ENCODE data around the gene SS18. TPM values are rescaled to one million over a fixed set of nuclear protein-coding genes. Genes with fewer than 3 reads are reported as not detected.

Gene SS18
- total RNA-seq (100 to 1,000 TPM in 1 of 2 donors, 10 to 100 TPM in 1; 57.0 to 153 TPM), polyA plus RNA-seq (10 to 100 TPM; 32.2 to 40.8 TPM)
- long read RNA-seq, donor 1, partial matches to known transcripts = 44 of 50 reads
- long read RNA-seq, donor 1, other reads (novel, unspliced or antisense) = 0 of 50 reads
- long read RNA-seq, donor 2, partial matches to known transcripts = 5 of 5 reads
- long read RNA-seq, donor 2, other reads (novel, unspliced or antisense) = 0 of 5 reads
- long read RNA-seq, donor 3, partial matches to known transcripts = 7 of 11 reads
- long read RNA-seq, donor 3, other reads (novel, unspliced or antisense) = 0 of 11 reads
- long read RNA-seq, donor 4, partial matches to known transcripts = 0 of 1 reads
- long read RNA-seq, donor 4, other reads (novel, unspliced or antisense) = 0 of 1 reads
- long read RNA-seq, donor 5, transcript SS18-201 (10 exons, 1,836 nt) = major isoform, 9 of 75 reads
- long read RNA-seq, donor 5, partial matches to known transcripts = 64 of 75 reads
- long read RNA-seq, donor 5, other reads (novel, unspliced or antisense) = 0 of 75 reads

- 0% methylated on average over 85 to 89 of the region's 89 CpGs for WGBS, 2 donors
- Histone ChIP-seq H3K9me3 (ENCODE audit: control insufficient read depth in 4 of 4, insufficient read depth in 3 of 4, low read length in 3 of 4) (no peaks in the 10 kb centered on the region), H3K36me3 (ENCODE audit: control insufficient read depth in 4 of 4, insufficient read depth in 4 of 4, low read length in 4 of 4) (peaks cover 0 to 17% (median 7%) of the 10 kb centered on the region in 4 donors), H3K27me3 (ENCODE audit: control insufficient read depth in 3 of 3, insufficient read depth in 3 of 3, low read length in 2 of 3) (no peaks in the 10 kb centered on the region), H3K4me3 (peak within 1 kb of the TSS; percentile 68), H3K9ac (ENCODE audit: insufficient read depth in 1 of 2, low read length in 2 of 2) (peak within 1 kb of the TSS; percentile 82 to 89), H3K27ac (ENCODE audit: low read depth in 1 of 2, low read length in 1 of 2) (peak within 1 kb of the TSS; percentile 93 to 97), H3K4me1 (ENCODE audit: control insufficient read depth in 5 of 5, insufficient read depth in 5 of 5, low read length in 5 of 5) (peaks cover 0 to 27% (median 5%) of the 10 kb centered on the region in 5 donors)
- peak; percentile 96 for ATAC-seq (ENCODE audit: insufficient read depth, low FRiP score)
- peak; percentile 95 to 98 (median 98) for DNase-seq
- TF ChIP-seq CTCF (IDR thresholded peaks at IDR 0.05; ENCODE audit: control extremely low read depth, extremely low read depth) = no peak
Measured at GRCh38 chr18:26090130-26091046, at the start of gene SS18. SS18 (minus strand) TSS chr18:26090613; CDS start chr18:26090569, 44 bp downstream.

- Histone ChIP-seq H3K9me3 (ENCODE audit: control insufficient read depth in 4 of 4, insufficient read depth in 3 of 4, low read length in 3 of 4) (peaks cover 0 to 4% (median 0%) of the 10 kb centered on the region in 4 donors), H3K27ac (ENCODE audit: low read depth in 1 of 2, low read length in 1 of 2) (no peak overlapping the region), H3K9ac (ENCODE audit: insufficient read depth in 1 of 2, low read length in 2 of 2) (no peak overlapping the region), H3K4me1 (ENCODE audit: control insufficient read depth in 5 of 5, insufficient read depth in 5 of 5, low read length in 5 of 5) (peaks cover 0 to 3% (median 0%) of the 10 kb centered on the region in 5 donors), H3K27me3 (ENCODE audit: control insufficient read depth in 3 of 3, insufficient read depth in 3 of 3, low read length in 2 of 3) (no peaks in the 10 kb centered on the region), H3K36me3 (ENCODE audit: control insufficient read depth in 4 of 4, insufficient read depth in 4 of 4, low read length in 4 of 4) (no peaks in the 10 kb centered on the region), H3K4me3 (no peak overlapping the region)
- 84 to 86% methylated on average over 1 of the region's 1 CpG for WGBS, 2 donors
- ATAC-seq (ENCODE audit: insufficient read depth, low FRiP score) (no peak), DNase-seq (peak in 1 of 3 donors; percentile 16)
- TF ChIP-seq CTCF (IDR thresholded peaks at IDR 0.05; ENCODE audit: control extremely low read depth, extremely low read depth) = no peak
Measured at GRCh38 chr18:26135548-26135947, 45.1 kb upstream of the SS18 start.

- no peaks in the 10 kb centered on the region for H3K36me3 ChIP-seq (ENCODE audit: control insufficient read depth in 4 of 4, insufficient read depth in 4 of 4, low read length in 4 of 4)
- no peak for DNase-seq
- no peak overlapping the region for H3K9ac ChIP-seq (ENCODE audit: insufficient read depth in 1 of 2, low read length in 2 of 2)
- H3K9me3 ChIP-seq (ENCODE audit: control insufficient read depth in 4 of 4, insufficient read depth in 3 of 4, low read length in 3 of 4) = peaks cover 0 to 4% (median 0%) of the 10 kb centered on the region in 4 donors
- H3K4me1 ChIP-seq (ENCODE audit: control insufficient read depth in 5 of 5, insufficient read depth in 5 of 5, low read length in 5 of 5) = peaks cover 0 to 3% (median 0%) of the 10 kb centered on the region in 5 donors
- no peaks in the 10 kb centered on the region for H3K27me3 ChIP-seq (ENCODE audit: control insufficient read depth in 3 of 3, insufficient read depth in 3 of 3, low read length in 2 of 3)
- no peak for TF ChIP-seq CTCF (IDR thresholded peaks at IDR 0.05; ENCODE audit: control extremely low read depth, extremely low read depth)
- H3K4me3 ChIP-seq = no peak overlapping the region
- ATAC-seq (ENCODE audit: insufficient read depth, low FRiP score) = no peak
- H3K27ac ChIP-seq (ENCODE audit: low read depth in 1 of 2, low read length in 1 of 2) = no peak overlapping the region
- 90 to 91% methylated on average over 6 of the region's 6 CpGs for WGBS, 2 donors
Measured at GRCh38 chr18:26134107-26134506, 43.7 kb upstream of the SS18 start.

Measured in lung (tissue), 16 donors.